PC-3 (cell line): Measurements from ENCODE around the gene RTN1.

Experiments
- EZH2 ChIP-seq: fragments of 300-600 bp; sonication (generic); IDR thresholded peaks from one replicate; pipeline ENCODE4 v1.6.1; 2017; ENCODE audit warnings: antibody characterized with exemption, mild to moderate bottlenecking, low read length; ENCODE audit not compliant: unreplicated experiment
- TF ChIP-seq, protein P1 (sequence below): fragments of 300-600 bp; sonication (generic); conservative IDR thresholded peaks from 2 replicates; pipeline ENCODE4 v1.5.1; 2017; ENCODE audit warnings: antibody characterized with exemption, low read depth, mild to moderate bottlenecking, low read length

- TF ChIP-seq, protein P1, sequence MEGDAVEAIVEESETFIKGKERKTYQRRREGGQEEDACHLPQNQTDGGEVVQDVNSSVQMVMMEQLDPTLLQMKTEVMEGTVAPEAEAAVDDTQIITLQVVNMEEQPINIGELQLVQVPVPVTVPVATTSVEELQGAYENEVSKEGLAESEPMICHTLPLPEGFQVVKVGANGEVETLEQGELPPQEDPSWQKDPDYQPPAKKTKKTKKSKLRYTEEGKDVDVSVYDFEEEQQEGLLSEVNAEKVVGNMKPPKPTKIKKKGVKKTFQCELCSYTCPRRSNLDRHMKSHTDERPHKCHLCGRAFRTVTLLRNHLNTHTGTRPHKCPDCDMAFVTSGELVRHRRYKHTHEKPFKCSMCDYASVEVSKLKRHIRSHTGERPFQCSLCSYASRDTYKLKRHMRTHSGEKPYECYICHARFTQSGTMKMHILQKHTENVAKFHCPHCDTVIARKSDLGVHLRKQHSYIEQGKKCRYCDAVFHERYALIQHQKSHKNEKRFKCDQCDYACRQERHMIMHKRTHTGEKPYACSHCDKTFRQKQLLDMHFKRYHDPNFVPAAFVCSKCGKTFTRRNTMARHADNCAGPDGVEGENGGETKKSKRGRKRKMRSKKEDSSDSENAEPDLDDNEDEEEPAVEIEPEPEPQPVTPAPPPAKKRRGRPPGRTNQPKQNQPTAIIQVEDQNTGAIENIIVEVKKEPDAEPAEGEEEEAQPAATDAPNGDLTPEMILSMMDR: no peak
- no peak for TF ChIP-seq EZH2
These were observed 53.6 kb downstream of the RTN1 start for GRCh38 chr14:59816941-59817340.
